Measurements from ENCODE around the gene SHB.

The SHB gene

DNA sequence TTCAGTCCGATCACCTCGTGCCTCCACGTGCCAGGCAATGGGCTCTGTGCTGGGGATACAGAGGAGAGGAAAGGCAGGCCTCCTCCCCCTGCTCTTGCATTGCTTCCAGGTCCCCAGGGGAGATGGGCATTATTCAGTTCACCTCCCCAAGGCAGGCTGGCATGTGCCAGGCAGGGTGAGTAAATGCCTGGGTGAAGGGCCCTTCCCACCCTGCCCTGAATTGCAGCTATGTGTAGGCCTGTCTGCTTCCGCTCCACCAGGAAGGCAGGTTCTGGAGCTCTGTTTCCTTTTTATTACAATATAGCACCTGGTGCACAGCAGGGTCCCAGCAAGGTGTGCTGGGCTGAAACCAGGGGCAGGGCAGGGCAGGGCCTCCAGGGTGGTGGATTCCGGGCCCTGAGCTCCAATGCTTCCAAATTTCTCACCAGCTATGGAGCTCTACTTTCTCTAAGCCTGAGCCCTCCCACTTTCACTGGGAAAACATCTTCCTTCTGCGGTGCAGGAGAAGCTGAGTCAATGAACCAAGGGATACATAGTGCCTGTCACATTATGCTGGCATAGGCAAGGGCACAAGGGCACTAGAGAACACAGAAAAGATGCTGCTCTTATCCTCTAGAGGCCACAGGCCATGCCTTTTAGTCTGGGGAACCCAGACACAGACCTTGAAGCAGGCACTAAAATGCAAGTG, 42.0 kb downstream of the SHB start:
- TF ChIP-seq POLR2AphosphoS5 (IDR thresholded peaks at IDR 0.05; ENCODE audit: low read depth, low read length): no peak
- TF ChIP-seq SIN3A (IDR thresholded peaks at IDR 0.05; ENCODE audit: borderline replicate concordance, insufficient read depth, low read length): no peak
- no peak for TF ChIP-seq FOXP2 (optimal IDR thresholded peaks at IDR 0.05; ENCODE audit: borderline replicate concordance, extremely low read depth, extremely low read length, insufficient read depth)
- TF ChIP-seq TAF1 (IDR thresholded peaks at IDR 0.05; ENCODE audit: borderline replicate concordance, insufficient read depth, low read length): no peak
- TF ChIP-seq, protein P1, sequence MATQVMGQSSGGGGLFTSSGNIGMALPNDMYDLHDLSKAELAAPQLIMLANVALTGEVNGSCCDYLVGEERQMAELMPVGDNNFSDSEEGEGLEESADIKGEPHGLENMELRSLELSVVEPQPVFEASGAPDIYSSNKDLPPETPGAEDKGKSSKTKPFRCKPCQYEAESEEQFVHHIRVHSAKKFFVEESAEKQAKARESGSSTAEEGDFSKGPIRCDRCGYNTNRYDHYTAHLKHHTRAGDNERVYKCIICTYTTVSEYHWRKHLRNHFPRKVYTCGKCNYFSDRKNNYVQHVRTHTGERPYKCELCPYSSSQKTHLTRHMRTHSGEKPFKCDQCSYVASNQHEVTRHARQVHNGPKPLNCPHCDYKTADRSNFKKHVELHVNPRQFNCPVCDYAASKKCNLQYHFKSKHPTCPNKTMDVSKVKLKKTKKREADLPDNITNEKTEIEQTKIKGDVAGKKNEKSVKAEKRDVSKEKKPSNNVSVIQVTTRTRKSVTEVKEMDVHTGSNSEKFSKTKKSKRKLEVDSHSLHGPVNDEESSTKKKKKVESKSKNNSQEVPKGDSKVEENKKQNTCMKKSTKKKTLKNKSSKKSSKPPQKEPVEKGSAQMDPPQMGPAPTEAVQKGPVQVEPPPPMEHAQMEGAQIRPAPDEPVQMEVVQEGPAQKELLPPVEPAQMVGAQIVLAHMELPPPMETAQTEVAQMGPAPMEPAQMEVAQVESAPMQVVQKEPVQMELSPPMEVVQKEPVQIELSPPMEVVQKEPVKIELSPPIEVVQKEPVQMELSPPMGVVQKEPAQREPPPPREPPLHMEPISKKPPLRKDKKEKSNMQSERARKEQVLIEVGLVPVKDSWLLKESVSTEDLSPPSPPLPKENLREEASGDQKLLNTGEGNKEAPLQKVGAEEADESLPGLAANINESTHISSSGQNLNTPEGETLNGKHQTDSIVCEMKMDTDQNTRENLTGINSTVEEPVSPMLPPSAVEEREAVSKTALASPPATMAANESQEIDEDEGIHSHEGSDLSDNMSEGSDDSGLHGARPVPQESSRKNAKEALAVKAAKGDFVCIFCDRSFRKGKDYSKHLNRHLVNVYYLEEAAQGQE (IDR thresholded peaks at IDR 0.05; ENCODE audit: insufficient read depth in 1 of 2, low read depth in 2 of 2, low read length in 2 of 2): no peak

DNA sequence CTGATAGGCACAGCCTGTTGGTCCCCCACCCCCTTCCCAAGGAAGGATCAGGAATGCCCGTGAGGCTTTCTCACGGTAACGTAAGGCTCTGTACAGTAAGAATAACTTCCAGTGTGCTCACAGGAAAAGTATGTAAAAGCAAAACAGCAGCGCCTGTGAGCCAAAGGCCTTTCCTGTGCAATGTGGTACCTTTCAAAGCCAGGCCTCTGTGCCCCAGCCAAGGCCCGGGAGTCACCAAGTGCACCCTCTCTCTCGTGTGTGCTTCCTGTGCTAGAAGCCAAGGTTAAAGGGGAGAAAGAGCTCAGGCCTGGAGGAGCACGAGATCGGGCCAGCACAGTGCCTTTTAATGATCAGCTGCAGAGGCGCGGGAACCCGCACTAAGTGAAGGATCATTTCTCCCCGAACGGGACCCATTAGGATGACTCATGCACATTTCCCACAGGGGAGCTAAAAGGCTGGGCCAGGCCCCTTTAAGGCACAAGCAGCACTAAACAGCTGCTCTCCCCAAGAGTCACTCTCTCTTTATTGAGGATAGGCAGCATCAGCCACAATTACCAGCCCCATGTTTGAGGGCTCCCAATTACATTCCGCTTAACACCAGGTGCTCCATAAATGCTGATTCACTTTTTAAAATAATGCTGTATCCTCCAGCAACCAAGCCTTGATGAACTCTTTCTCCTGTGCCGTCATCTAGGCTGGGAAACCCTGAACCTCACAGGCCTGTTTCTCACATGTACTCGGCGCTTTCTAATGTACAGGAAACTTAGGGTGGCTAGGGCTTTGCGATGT, 42.8 kb downstream of the SHB start:
- TF ChIP-seq TAF1 (IDR thresholded peaks at IDR 0.05; ENCODE audit: borderline replicate concordance, insufficient read depth, low read length) (no peak), SIN3A (IDR thresholded peaks at IDR 0.05; ENCODE audit: borderline replicate concordance, insufficient read depth, low read length) (no peak), FOXP2 (optimal IDR thresholded peaks at IDR 0.05; ENCODE audit: borderline replicate concordance, extremely low read depth, extremely low read length, insufficient read depth) (no peak), POLR2AphosphoS5 (IDR thresholded peaks at IDR 0.05; ENCODE audit: low read depth, low read length) (no peak)
- TF ChIP-seq, protein P1 (IDR thresholded peaks at IDR 0.05; ENCODE audit: insufficient read depth in 1 of 2, low read depth in 2 of 2, low read length in 2 of 2): no peak

DNA sequence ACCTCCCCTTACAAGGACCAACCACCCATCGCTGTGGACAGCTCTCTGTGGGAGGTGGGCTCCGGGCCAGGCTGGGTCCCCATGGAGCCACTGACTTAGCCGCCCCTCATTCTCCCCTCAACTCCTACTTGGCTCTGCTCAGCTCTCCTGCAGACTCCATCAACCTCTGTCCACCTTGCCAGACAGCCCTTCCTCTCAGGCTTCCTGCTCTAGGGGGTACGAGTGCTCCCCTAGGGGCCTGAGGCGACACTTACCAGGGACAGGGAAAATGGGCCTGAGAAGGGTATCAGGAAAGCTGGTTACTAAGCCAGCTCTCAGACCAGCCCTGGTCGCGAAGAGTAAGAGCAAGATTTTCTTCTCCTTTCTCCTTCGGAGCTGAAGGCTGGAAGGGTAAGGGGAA, 43.9 kb downstream of the SHB start:
- TF ChIP-seq, protein P1 (IDR thresholded peaks at IDR 0.05; ENCODE audit: insufficient read depth in 1 of 2, low read depth in 2 of 2, low read length in 2 of 2): no peak
- no peak for TF ChIP-seq POLR2AphosphoS5 (IDR thresholded peaks at IDR 0.05; ENCODE audit: low read depth, low read length)
- TF ChIP-seq SIN3A (IDR thresholded peaks at IDR 0.05; ENCODE audit: borderline replicate concordance, insufficient read depth, low read length): no peak
- no peak for TF ChIP-seq TAF1 (IDR thresholded peaks at IDR 0.05; ENCODE audit: borderline replicate concordance, insufficient read depth, low read length)
- no peak for TF ChIP-seq FOXP2 (optimal IDR thresholded peaks at IDR 0.05; ENCODE audit: borderline replicate concordance, extremely low read depth, extremely low read length, insufficient read depth)

- TF ChIP-seq SIN3A (IDR thresholded peaks at IDR 0.05; ENCODE audit: borderline replicate concordance, insufficient read depth, low read length) (no peak), FOXP2 (optimal IDR thresholded peaks at IDR 0.05; ENCODE audit: borderline replicate concordance, extremely low read depth, extremely low read length, insufficient read depth) (no peak)
- TF ChIP-seq, protein P1 (IDR thresholded peaks at IDR 0.05; ENCODE audit: insufficient read depth in 1 of 2, low read depth in 2 of 2, low read length in 2 of 2): no peak
Observed at GRCh38 chr9:38024036-38024681, 44.9 kb downstream of the SHB start.
